Tibial nerve (tissue), 4 donors: ENCODE data around the gene IKBIP.
A peak's percentile ranks its signal among the peaks of the same experiment; 100 is the strongest.

Experiments
- CTCF ChIP-seq, 5 experiments: fragments of 200-600 bp in 3 of 5; fragments of 450-650 bp in 2 of 5; sonication (generic) in 3 of 5; IDR thresholded peaks; one replicate each; pipeline ENCODE4 v1.5.1; 2016 to 2019; ENCODE audit warnings: antibody characterized with exemption in 5 of 5, mild to moderate bottlenecking in 3 of 5, moderate library complexity in 2 of 5
- EP300 ChIP-seq, 2 donors: sonication (generic); formaldehyde crosslinking; IDR thresholded peaks; one replicate each; pipeline ENCODE4 v1.6.1; 2017; ENCODE audit warnings: antibody characterized with exemption in 2 of 2, mild to moderate bottlenecking in 1 of 2
- POLR2A ChIP-seq, 2 donors: fragments of 450-650 bp; IDR thresholded peaks; one replicate each; pipeline ENCODE4 v1.6.1; 2017; ENCODE audit warnings: antibody characterized with exemption in 2 of 2, mild to moderate bottlenecking in 2 of 2, moderate library complexity in 2 of 2

GRCh38 chr12:98593351-98594049, 51.1 kb downstream of the IKBIP start, which contains the start of gene SLC25A3:
- TF ChIP-seq CTCF (IDR thresholded peaks at IDR 0.05) (peak in 1 of 5 experiments; percentile 20), EP300 (IDR thresholded peaks at IDR 0.05) (peak; percentile 77 to 100), POLR2A (IDR thresholded peaks at IDR 0.05) (peak; percentile 96 to 97)
